IPS-NIHi11 (cell line): ENCODE data around the gene E4F1.
"Not testable (repeated sequence)": the region's sequence is repeated elsewhere in the genome, so short reads cannot be mapped to it uniquely, and the experiment has no call there.

Experiments used
- DNase-seq: peaks from one replicate; pipeline ENCODE4 v3.0.0; 2012; ENCODE audit warnings: mixed read lengths, low spot score

Gene E4F1

GRCh38 chr16:2244926-2245795, 21.8 kb downstream of the E4F1 start:
- DNase-seq: no peak

GRCh38 chr16:2246301-2246885, 23.0 kb downstream of the E4F1 start:
- no peak for DNase-seq

GRCh38 chr16:2250652-2251295, 27.4 kb downstream of the E4F1 start:
- DNase-seq: no peak

- DNase-seq: peak; percentile 100
Observed at GRCh38 chr16:2251296-2252111, 28.1 kb downstream of the E4F1 start, which contains the start of gene ECI1. TSS of gene ECI1 (minus strand) at chr16:2251587. CDS start at chr16:2251566, 21 bp downstream.

GRCh38 chr16:2252806-2253148, 29.4 kb downstream of the E4F1 start:
- DNase-seq: no peak

GRCh38 chr16:2253293-2253692, 29.9 kb downstream of the E4F1 start:
- DNase-seq: no peak

GRCh38 chr16:2256531-2257140, 33.2 kb downstream of the E4F1 start:
- no peak for DNase-seq

GRCh38 chr16:2257726-2258125, 34.3 kb downstream of the E4F1 start:
- no peak for DNase-seq

GRCh38 chr16:2258530-2258929, 35.1 kb downstream of the E4F1 start:
- not testable (repeated sequence) for DNase-seq

- DNase-seq: no peak
Observed at GRCh38 chr16:2260250-2260649, 36.9 kb downstream of the E4F1 start.

- not testable (repeated sequence) for DNase-seq
Observed at GRCh38 chr16:2263026-2263425, 39.6 kb downstream of the E4F1 start.

- not testable (repeated sequence) for DNase-seq
Observed at GRCh38 chr16:2266887-2267286, 43.5 kb downstream of the E4F1 start.

GRCh38 chr16:2267505-2267912, 44.1 kb downstream of the E4F1 start:
- peak; percentile 66 for DNase-seq

- peak; percentile 100 for DNase-seq
Observed at GRCh38 chr16:2267913-2268666, 44.7 kb downstream of the E4F1 start, which contains the start of gene RNPS1. TSS of gene RNPS1 (minus strand) at chr16:2268126. CDS start at chr16:2264643, 3,483 bp downstream.

- no peak for DNase-seq
Observed at GRCh38 chr16:2270070-2270462, 46.7 kb downstream of the E4F1 start.

- DNase-seq: no peak
Observed at GRCh38 chr16:2270588-2271470, 47.4 kb downstream of the E4F1 start.

GRCh38 chr16:2271848-2272461, 48.6 kb downstream of the E4F1 start:
- no peak for DNase-seq

- no peak for DNase-seq
Observed at GRCh38 chr16:2273484-2273883, 50.1 kb downstream of the E4F1 start.

- DNase-seq: no peak
Observed at GRCh38 chr16:2273931-2274330, 50.5 kb downstream of the E4F1 start.
